HepG2 (cell line): ENCODE measurements around the gene SUPT6H. TPM values are rescaled to one million over a fixed set of nuclear protein-coding genes. Genes with fewer than 3 reads are reported as not detected.

Source experiments
- ERF ChIP-seq: IDR thresholded peaks from 2 replicates; pipeline ENCODE4 v1.6.1; 2018; ENCODE audit warnings: missing biosample characterization, missing genetic modification reagents
- FOSL2 ChIP-seq: sonication (generic); formaldehyde crosslinking; IDR thresholded peaks from 2 replicates; pipeline ENCODE4 v1.4.0; 2020; ENCODE audit warnings: missing genetic modification reagents
- KLF13 ChIP-seq: sonication (generic); formaldehyde crosslinking; IDR thresholded peaks from 2 replicates; pipeline ENCODE4 v1.4.0; 2020; ENCODE audit warnings: mild to moderate bottlenecking, missing genetic modification reagents
- KLF6 ChIP-seq: IDR thresholded peaks from 2 replicates; pipeline ENCODE4 v1.8.0; 2016; ENCODE audit warnings: missing biosample characterization, missing genetic modification reagents
- LCORL ChIP-seq, 2 experiments: fragments of 450-650 bp in 1 of 2; sonication (generic) in 1 of 2; formaldehyde crosslinking in 1 of 2; IDR thresholded peaks; 2 replicates each; pipeline versions ENCODE4 v1.5.0 to v1.6.1; 2017 to 2020; ENCODE audit warnings: antibody characterized with exemption in 1 of 2, missing genetic modification reagents in 1 of 2
- MBD4 ChIP-seq: IDR thresholded peaks from 2 replicates; pipeline ENCODE4 v1.6.1; 2012; ENCODE audit warnings: low read length, inconsistent platforms, borderline replicate concordance
- REPIN1 ChIP-seq: sonication (generic); formaldehyde crosslinking; IDR thresholded peaks from 2 replicates; pipeline ENCODE4 v1.8.0; 2022; ENCODE audit warnings: missing genetic modification reagents, low read depth, mild to moderate bottlenecking, borderline replicate concordance
- SALL2 ChIP-seq: sonication (generic); formaldehyde crosslinking; IDR thresholded peaks from 2 replicates; pipeline ENCODE4 v1.8.1; 2023; ENCODE audit warnings: mild to moderate bottlenecking, missing genetic modification reagents, inconsistent platforms
- SMAD9 ChIP-seq: sonication (generic); formaldehyde crosslinking; IDR thresholded peaks from 2 replicates; pipeline ENCODE4 v1.5.1; 2020; ENCODE audit warnings: mild to moderate bottlenecking, missing genetic modification reagents
- SNAI1 ChIP-seq: sonication (generic); formaldehyde crosslinking; IDR thresholded peaks from 2 replicates; pipeline ENCODE4 v1.5.0; 2020; ENCODE audit warnings: mild to moderate bottlenecking, missing genetic modification reagents, borderline replicate concordance
- SRSF4 ChIP-seq: fragments of 200-400 bp; formaldehyde crosslinking; IDR thresholded peaks from one replicate; pipeline ENCODE4 v1.6.1; 2018; ENCODE audit warnings: mild to moderate bottlenecking, low read depth, low read length, moderate library complexity; ENCODE audit not compliant: poor library complexity, severe bottlenecking
- TRAFD1 ChIP-seq: sonication (generic); formaldehyde crosslinking; IDR thresholded peaks from 2 replicates; pipeline ENCODE4 v1.5.1; 2020; ENCODE audit warnings: missing genetic modification reagents, mild to moderate bottlenecking, borderline replicate concordance
- ZBTB20 ChIP-seq: sonication (generic); formaldehyde crosslinking; IDR thresholded peaks from 2 replicates; pipeline ENCODE4 v1.8.1; 2023; ENCODE audit warnings: missing genetic modification reagents, low read depth, mild to moderate bottlenecking, borderline replicate concordance
- ZMAT3 ChIP-seq: sonication (generic); formaldehyde crosslinking; conservative IDR thresholded peaks from 2 replicates; pipeline ENCODE4 v1.7.0; 2021; ENCODE audit warnings: missing genetic modification reagents
- ZNF350 ChIP-seq: sonication (generic); formaldehyde crosslinking; IDR thresholded peaks from 2 replicates; pipeline ENCODE4 v1.4.0; 2020; ENCODE audit warnings: mild to moderate bottlenecking, low read depth, missing genetic modification reagents, borderline replicate concordance
- ZSCAN9 ChIP-seq: IDR thresholded peaks from 2 replicates; pipeline ENCODE4 v1.6.1; 2016; ENCODE audit warnings: borderline replicate concordance
- polyA plus RNA-seq, 8 experiments: library from polyadenylated mRNA; depleted of rRNA in 3 of 8; stranded (reverse) in 7 of 8; unstranded in 1 of 8; fragments of >200 nt; fragmentation: Illumina TruSeq in 4 of 8; extraction: Trizol in 4 of 8; gene quantifications; 2 replicates each; pipeline versions ENCODE4 v1.2.1 to v1.2.3, GENCODE V29; 2011 to 2016; ENCODE audit warnings: low read depth in 4 of 8, missing spikeins in 1 of 8, mixed read lengths in 1 of 8; ENCODE audit not compliant: insufficient read depth in 1 of 8
- total RNA-seq, 5 experiments: library from RNA; depleted of rRNA; stranded (reverse); fragments of >200 nt; fragmentation: Illumina TruSeq; extraction: Trizol; gene quantifications; 2 replicates each; pipeline ENCODE4 v1.2.3, GENCODE V29; 2016; ENCODE audit warnings: low read depth in 1 of 5
- TF ChIP-seq, protein P1 (sequence below): IDR thresholded peaks from 2 replicates; pipeline ENCODE4 v1.4.0; 2020; ENCODE audit warnings: mild to moderate bottlenecking, missing genetic modification reagents
- TF ChIP-seq, protein P2 (sequence below): sonication (generic); formaldehyde crosslinking; IDR thresholded peaks from 2 replicates; pipeline ENCODE4 v1.4.0; 2020; ENCODE audit warnings: missing genetic modification reagents

Gene SUPT6H
- total and polyA plus RNA-seq, 2 of the 13 experiments (the other 11 are each of a cell fraction or from before 2014, with no cell fraction given) = 32.7 to 39.9 TPM

DNA sequence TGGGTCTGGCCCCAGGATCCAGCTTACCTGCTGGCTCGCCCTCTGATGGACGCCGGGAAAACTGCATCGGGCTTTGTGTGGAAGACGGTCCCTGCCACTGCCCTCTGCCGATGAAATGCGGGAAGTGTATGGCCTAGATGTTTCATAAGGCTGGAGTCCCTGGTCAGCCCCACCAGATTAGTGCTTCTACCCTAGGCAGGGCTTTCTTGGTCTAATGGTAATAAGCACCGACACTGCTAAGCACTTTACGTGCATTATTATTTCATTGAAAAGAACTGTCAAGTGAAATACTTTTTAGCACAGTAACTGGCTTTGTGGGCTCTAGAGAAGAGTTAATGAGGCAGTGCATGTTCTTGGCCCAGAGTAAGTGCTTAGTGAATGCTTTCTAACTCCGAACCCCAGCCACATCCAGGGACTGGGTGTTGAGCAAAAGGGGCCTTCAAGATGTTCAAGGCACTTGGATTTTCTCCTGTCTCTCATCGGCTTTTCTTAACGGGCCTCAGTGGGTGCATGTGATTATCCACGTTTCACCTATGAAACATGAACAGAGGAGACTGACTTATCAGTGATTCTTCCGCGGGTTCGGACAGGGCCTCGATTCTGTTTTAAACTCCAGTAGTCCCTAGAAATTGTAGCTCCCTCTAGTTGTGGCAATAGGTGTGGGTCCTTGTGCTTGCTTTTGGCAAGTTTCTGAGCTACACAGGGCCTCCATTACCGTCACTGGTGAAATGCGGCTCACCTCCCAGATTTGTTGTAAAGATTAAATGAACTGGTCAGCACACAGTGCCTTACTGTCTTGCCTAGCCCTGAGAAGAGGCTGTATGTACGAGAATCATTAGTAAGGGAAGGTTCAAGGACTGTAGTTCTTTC, 88.4 kb downstream of the SUPT6H start (continued):
- TF ChIP-seq ZSCAN9 (CRISPR knock-in tag) (no peak; the same call in 1 of the 2 replicates), ERF (CRISPR knock-in tag) (peak; percentile 90), FOSL2 (CRISPR knock-in tag) (peak; percentile 34; the same call in 1 of the 2 replicates), MBD4 (peak; percentile 42; the same call in 1 of the 2 replicates), LCORL (IDR thresholded peaks at IDR 0.05) (no peak), LCORL (CRISPR knock-in tag; IDR thresholded peaks at IDR 0.05) (peak; percentile 72), SRSF4 (no peak), SMAD9 (CRISPR knock-in tag) (no peak), SALL2 (CRISPR knock-in tag) (0 out of 2 replicates have a peak, but pooled peaks have one; percentile 41), SNAI1 (CRISPR knock-in tag) (no peak), KLF6 (CRISPR knock-in tag) (peak; percentile 34; the same call in 1 of the 2 replicates), ZMAT3 (CRISPR knock-in tag) (no peak), ZBTB20 (peak; percentile 55; the same call in 1 of the 2 replicates), KLF13 (CRISPR knock-in tag) (no peak), ZNF350 (CRISPR knock-in tag) (peak; percentile 54; the same call in 1 of the 2 replicates), TRAFD1 (CRISPR knock-in tag) (no peak), REPIN1 (CRISPR knock-in tag) (peak; percentile 82; the same call in 1 of the 2 replicates)
- TF ChIP-seq, protein P1, sequence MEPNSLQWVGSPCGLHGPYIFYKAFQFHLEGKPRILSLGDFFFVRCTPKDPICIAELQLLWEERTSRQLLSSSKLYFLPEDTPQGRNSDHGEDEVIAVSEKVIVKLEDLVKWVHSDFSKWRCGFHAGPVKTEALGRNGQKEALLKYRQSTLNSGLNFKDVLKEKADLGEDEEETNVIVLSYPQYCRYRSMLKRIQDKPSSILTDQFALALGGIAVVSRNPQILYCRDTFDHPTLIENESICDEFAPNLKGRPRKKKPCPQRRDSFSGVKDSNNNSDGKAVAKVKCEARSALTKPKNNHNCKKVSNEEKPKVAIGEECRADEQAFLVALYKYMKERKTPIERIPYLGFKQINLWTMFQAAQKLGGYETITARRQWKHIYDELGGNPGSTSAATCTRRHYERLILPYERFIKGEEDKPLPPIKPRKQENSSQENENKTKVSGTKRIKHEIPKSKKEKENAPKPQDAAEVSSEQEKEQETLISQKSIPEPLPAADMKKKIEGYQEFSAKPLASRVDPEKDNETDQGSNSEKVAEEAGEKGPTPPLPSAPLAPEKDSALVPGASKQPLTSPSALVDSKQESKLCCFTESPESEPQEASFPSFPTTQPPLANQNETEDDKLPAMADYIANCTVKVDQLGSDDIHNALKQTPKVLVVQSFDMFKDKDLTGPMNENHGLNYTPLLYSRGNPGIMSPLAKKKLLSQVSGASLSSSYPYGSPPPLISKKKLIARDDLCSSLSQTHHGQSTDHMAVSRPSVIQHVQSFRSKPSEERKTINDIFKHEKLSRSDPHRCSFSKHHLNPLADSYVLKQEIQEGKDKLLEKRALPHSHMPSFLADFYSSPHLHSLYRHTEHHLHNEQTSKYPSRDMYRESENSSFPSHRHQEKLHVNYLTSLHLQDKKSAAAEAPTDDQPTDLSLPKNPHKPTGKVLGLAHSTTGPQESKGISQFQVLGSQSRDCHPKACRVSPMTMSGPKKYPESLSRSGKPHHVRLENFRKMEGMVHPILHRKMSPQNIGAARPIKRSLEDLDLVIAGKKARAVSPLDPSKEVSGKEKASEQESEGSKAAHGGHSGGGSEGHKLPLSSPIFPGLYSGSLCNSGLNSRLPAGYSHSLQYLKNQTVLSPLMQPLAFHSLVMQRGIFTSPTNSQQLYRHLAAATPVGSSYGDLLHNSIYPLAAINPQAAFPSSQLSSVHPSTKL (CRISPR knock-in tag) = peak; percentile 43; the same call in 1 of the 2 replicates
- TF ChIP-seq, protein P2, sequence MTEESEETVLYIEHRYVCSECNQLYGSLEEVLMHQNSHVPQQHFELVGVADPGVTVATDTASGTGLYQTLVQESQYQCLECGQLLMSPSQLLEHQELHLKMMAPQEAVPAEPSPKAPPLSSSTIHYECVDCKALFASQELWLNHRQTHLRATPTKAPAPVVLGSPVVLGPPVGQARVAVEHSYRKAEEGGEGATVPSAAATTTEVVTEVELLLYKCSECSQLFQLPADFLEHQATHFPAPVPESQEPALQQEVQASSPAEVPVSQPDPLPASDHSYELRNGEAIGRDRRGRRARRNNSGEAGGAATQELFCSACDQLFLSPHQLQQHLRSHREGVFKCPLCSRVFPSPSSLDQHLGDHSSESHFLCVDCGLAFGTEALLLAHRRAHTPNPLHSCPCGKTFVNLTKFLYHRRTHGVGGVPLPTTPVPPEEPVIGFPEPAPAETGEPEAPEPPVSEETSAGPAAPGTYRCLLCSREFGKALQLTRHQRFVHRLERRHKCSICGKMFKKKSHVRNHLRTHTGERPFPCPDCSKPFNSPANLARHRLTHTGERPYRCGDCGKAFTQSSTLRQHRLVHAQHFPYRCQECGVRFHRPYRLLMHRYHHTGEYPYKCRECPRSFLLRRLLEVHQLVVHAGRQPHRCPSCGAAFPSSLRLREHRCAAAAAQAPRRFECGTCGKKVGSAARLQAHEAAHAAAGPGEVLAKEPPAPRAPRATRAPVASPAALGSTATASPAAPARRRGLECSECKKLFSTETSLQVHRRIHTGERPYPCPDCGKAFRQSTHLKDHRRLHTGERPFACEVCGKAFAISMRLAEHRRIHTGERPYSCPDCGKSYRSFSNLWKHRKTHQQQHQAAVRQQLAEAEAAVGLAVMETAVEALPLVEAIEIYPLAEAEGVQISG (CRISPR knock-in tag) = peak; percentile 68; the same call in 1 of the 2 replicates
